SU-DHL-6 (cell line): ENCODE results near the gene COL6A2.

ENCODE experiments used
- EZH2phosphoT487 ChIP-seq: fragments of 200-600 bp; sonication (generic), shearing (Covaris generic); conservative IDR thresholded peaks from 2 replicates; pipeline ENCODE4 v1.6.1; 2018; ENCODE audit warnings: mild to moderate bottlenecking, antibody characterized with exemption, low read length, moderate library complexity, mixed read lengths
- TF ChIP-seq, protein P1 (sequence below): fragments of 200-600 bp; sonication (generic); IDR thresholded peaks from one replicate; pipeline ENCODE4 v1.5.1; 2017; ENCODE audit warnings: antibody characterized with exemption, mild to moderate bottlenecking, low read length, moderate library complexity; ENCODE audit not compliant: insufficient read depth, poor library complexity, severe bottlenecking

DNA sequence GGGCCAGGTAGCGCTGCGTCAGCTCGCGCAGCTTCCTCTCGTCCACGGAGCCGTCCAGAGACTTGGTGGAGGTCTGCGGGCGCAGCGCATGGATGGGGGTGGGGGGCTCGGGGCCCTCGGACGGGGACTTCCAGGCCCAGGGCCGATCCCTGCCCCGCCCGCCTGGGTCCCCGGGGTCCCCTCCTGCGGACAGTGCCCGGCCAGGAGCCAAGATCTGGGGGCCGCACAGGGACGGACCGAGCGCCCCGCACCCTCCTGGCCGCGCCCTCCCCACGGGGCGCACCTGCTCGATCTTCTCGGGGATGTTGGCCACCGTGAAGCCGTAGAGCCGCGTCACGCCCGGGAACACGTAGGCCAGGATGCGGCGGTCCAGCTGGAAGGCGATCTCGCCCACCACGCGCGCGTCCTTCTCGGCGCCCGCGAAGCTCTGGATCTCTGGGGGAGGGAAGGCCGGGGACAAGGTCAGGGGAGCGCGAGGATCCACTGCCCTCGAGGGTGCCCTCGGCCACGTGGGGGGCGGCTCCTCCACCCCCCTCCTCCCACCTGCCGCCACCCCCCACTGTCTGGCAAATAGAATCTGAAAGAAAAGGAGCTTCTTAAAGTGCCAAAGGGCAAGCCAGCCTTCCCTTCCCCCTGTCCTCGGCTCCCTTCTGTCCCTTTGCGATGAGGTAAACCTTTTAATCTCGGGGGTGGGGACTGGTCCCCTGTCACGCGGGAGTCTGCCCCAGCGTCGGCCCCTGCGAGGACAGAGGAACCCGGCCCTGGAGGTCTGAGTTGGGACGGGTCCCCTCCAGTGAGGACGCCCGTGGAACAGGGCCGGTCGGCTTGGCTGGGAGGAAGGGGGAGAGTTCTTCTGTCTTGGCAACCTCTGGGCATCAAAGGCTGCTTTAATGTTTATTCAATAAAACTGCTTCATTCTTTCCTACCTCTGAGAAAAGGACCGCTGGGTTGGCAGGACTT is 64.0 kb downstream of the COL6A2 start:
- TF ChIP-seq, protein P1, sequence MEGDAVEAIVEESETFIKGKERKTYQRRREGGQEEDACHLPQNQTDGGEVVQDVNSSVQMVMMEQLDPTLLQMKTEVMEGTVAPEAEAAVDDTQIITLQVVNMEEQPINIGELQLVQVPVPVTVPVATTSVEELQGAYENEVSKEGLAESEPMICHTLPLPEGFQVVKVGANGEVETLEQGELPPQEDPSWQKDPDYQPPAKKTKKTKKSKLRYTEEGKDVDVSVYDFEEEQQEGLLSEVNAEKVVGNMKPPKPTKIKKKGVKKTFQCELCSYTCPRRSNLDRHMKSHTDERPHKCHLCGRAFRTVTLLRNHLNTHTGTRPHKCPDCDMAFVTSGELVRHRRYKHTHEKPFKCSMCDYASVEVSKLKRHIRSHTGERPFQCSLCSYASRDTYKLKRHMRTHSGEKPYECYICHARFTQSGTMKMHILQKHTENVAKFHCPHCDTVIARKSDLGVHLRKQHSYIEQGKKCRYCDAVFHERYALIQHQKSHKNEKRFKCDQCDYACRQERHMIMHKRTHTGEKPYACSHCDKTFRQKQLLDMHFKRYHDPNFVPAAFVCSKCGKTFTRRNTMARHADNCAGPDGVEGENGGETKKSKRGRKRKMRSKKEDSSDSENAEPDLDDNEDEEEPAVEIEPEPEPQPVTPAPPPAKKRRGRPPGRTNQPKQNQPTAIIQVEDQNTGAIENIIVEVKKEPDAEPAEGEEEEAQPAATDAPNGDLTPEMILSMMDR = no peak
- no peak for TF ChIP-seq EZH2phosphoT487
